K562 (cell line): ENCODE results near the gene CCDC106. TPM values are rescaled to one million over a fixed set of nuclear protein-coding genes. Genes with fewer than 3 reads are reported as not detected.

Experiments
- ATAC-seq: fragments of 200-7000 bp; cut with Tn5 transposase; 3 replicates; pipeline ENCODE4 v1.9.1; 2020; ENCODE audit warnings: moderate library complexity
- BruUV-seq: library from RNA; stranded (reverse); fragments of 400-500 nt; replicated peaks from 2 replicates; lab custom pipeline; 2021; lab: Mats Ljungman, UMichigan
- CTCF ChIA-PET: fragments of 300-600 bp; formaldehyde crosslinking; extraction: SDS; loops from one replicate; lab custom pipeline; 2021; ENCODE audit warnings: low intra/inter-chr PET ratio; lab: Yijun Ruan, JAX
- POLR2A ChIA-PET: fragments of 300-600, 350-650 bp; sonication (Branson Sonifier 250); formaldehyde crosslinking; extraction: SDS; loops from one replicate; lab custom pipeline; 2021; ENCODE audit warnings: antibody characterized with exemption, inconsistent platforms; lab: Yijun Ruan, JAX
- DNase-seq, 4 experiments: peaks; one replicate each; pipeline versions ENCODE4 v3.0.0 to v3.0.0-alpha.2; 2011 to 2018; ENCODE audit warnings: low spot score in 3 of 4, mixed read lengths in 3 of 4; ENCODE audit errors: extremely low read depth in 1 of 4
- FAIRE-seq: peaks from 2 replicates; lab custom pipeline; 2011; peaks lifted over from hg19 to GRCh38; lab: Jason Lieb, UNC
- H2AFZ ChIP-seq: 2 replicates; pipeline ENCODE4 v1.6.0; 2011; ENCODE audit warnings: low read depth, low read length, control low read depth, inconsistent platforms
- H3K27ac ChIP-seq: fragments of 200-600 bp; 3 replicates; pipeline ENCODE4 v1.8.0; 2011; ENCODE audit warnings: low read depth, mild to moderate bottlenecking, control low read depth, inconsistent platforms, low read length, moderate library complexity, mixed read lengths; ENCODE audit errors: extremely low read depth
- H3K27me3 ChIP-seq, 2 experiments: fragments of 300-600 bp in 1 of 2; 2 replicates in 1 of 2; 3 replicates in 1 of 2; pipeline versions ENCODE4 v1.6.0 to v1.8.0; 2011; ENCODE audit warnings: inconsistent platforms in 2 of 2, low read length in 2 of 2, mild to moderate bottlenecking in 1 of 2, mixed read lengths in 1 of 2, moderate library complexity in 1 of 2; ENCODE audit not compliant: control insufficient read depth in 2 of 2, insufficient read depth in 2 of 2
- H3K36me3 ChIP-seq: fragments of 300-600 bp; 3 replicates; pipeline ENCODE4 v1.8.0; 2011; ENCODE audit warnings: mild to moderate bottlenecking, low read length, inconsistent platforms; ENCODE audit not compliant: control insufficient read depth, insufficient read depth
- H3K4me1 ChIP-seq, 2 experiments: fragments of 200-600 bp in 1 of 2; replicated peaks in 1 of 2; 2 replicates in 1 of 2; 3 replicates in 1 of 2; pipeline versions ENCODE4 v1.5.1 to v1.8.0; 2011; ENCODE audit warnings: inconsistent platforms in 2 of 2, low read length in 2 of 2, mild to moderate bottlenecking in 1 of 2, mixed read lengths in 1 of 2, moderate library complexity in 1 of 2; ENCODE audit not compliant: control insufficient read depth in 2 of 2, insufficient read depth in 2 of 2
- H3K4me2 ChIP-seq: 2 replicates; pipeline ENCODE4 v1.6.1; 2011; ENCODE audit warnings: low read length, control low read depth, inconsistent platforms, mixed read lengths; ENCODE audit not compliant: insufficient read depth
- H3K4me3 ChIP-seq: fragments of 200-600 bp; sonication (generic), shearing (Covaris generic); 2 replicates; pipeline ENCODE4 v1.5.1; 2016; ENCODE audit warnings: control low read depth, inconsistent platforms
- H3K79me2 ChIP-seq: fragments of 200-600 bp; 3 replicates; pipeline ENCODE4 v1.8.0; 2011; ENCODE audit warnings: low read length, inconsistent platforms; ENCODE audit not compliant: control insufficient read depth, insufficient read depth
- H3K9ac ChIP-seq, 2 experiments: 2 replicates each; pipeline versions ENCODE4 v1.6.0 to v1.6.1; 2011; ENCODE audit warnings: low read depth in 2 of 2, low read length in 2 of 2, control low read depth in 1 of 2, inconsistent platforms in 1 of 2, mild to moderate bottlenecking in 1 of 2, mixed read lengths in 1 of 2; ENCODE audit not compliant: insufficient read depth in 1 of 2
- H3K9me1 ChIP-seq: one replicate; pipeline ENCODE4 v1.6.0; 2011; ENCODE audit warnings: inconsistent platforms, mild to moderate bottlenecking, low read length, moderate library complexity; ENCODE audit not compliant: control insufficient read depth, insufficient read depth
- H3K9me3 ChIP-seq: replicated peaks from 2 replicates; pipeline ENCODE4 v1.5.1; 2011; ENCODE audit warnings: low read depth, low read length, inconsistent platforms; ENCODE audit not compliant: control insufficient read depth, insufficient read depth
- H4K20me1 ChIP-seq: replicated peaks from 2 replicates; pipeline ENCODE4 v1.6.1; 2011; ENCODE audit warnings: low read length, inconsistent platforms, mixed read lengths; ENCODE audit not compliant: control insufficient read depth, insufficient read depth
- CBX5 ChIP-seq: IDR thresholded peaks from 2 replicates; pipeline ENCODE4 v1.6.1; 2014; ENCODE audit warnings: low read depth, borderline replicate concordance
- CTBP1 ChIP-seq: fragments of 450-650 bp; IDR thresholded peaks from 2 replicates; pipeline ENCODE4 v1.6.1; 2016; ENCODE audit warnings: borderline replicate concordance
- PCBP2 ChIP-seq: fragments of 200-400 bp; formaldehyde crosslinking; IDR thresholded peaks from 2 replicates; pipeline ENCODE4 v1.6.1; 2018; ENCODE audit warnings: low read length, low read depth, mild to moderate bottlenecking, moderate library complexity; ENCODE audit not compliant: poor library complexity, severe bottlenecking
- PRMT5 ChIP-seq: sonication (generic); formaldehyde crosslinking; IDR thresholded peaks from 2 replicates; pipeline ENCODE4 v1.5.0; 2020; ENCODE audit warnings: missing genetic modification reagents
- SMARCC2 ChIP-seq: fragments of 450-650 bp; IDR thresholded peaks from 2 replicates; pipeline ENCODE4 v1.6.1; 2017; ENCODE audit warnings: antibody characterized with exemption, moderate library complexity, mild to moderate bottlenecking, low read depth
- TGIF2 ChIP-seq: sonication (generic); formaldehyde crosslinking; IDR thresholded peaks from 2 replicates; pipeline ENCODE4 v1.8.1; 2022; ENCODE audit warnings: mild to moderate bottlenecking, missing genetic modification reagents, moderate library complexity
- WGBS: fragments of 100-300 bp; shearing (Covaris generic); methylation state at CpG from one replicate; pipeline ENCODE4 v1.1.6; 2016; ENCODE audit warnings: low coverage, mixed read lengths; ENCODE audit not compliant: insufficient coverage; ENCODE audit errors: missing lambda C conversion rate; 5-methylcytosine and 5-hydroxymethylcytosine counted together
- in situ Hi-C: fragments of 300-500 bp; cut with MboI; formaldehyde crosslinking; loops from 4 replicates; pipeline ENCODE4 v1.15.0; 2018; ENCODE audit warnings: inconsistent platforms, mixed read lengths
- intact Hi-C: fragments of 100-400 bp; cut with micrococcal nuclease; formaldehyde crosslinking; loops from 2 replicates; pipeline ENCODE4 v1.14.2; 2022
- polyA plus RNA-seq, 8 experiments: library from polyadenylated mRNA; depleted of rRNA in 4 of 8; stranded (reverse) in 5 of 8; unstranded in 3 of 8; fragments of >200 nt; fragmentation: Nextera tagmentation in 2 of 8; fragmentation: Illumina TruSeq in 1 of 8; extraction: Ambion mirVana in 2 of 8; extraction: Trizol in 1 of 8; gene quantifications; 2 replicates each; pipeline versions ENCODE4 v1.2.1 to v1.2.3, GENCODE V29; 2011 to 2014; ENCODE audit warnings: inconsistent platforms in 1 of 8, missing spikeins in 1 of 8
- total RNA-seq, 7 experiments: library from RNA; depleted of rRNA in 6 of 7; stranded (reverse); fragments of >200 nt in 6 of 7; fragmentation: Illumina TruSeq in 2 of 7; extraction: Trizol in 2 of 7; gene quantifications; 2 replicates each; pipeline versions ENCODE4 v1.2.1 to v1.2.3, GENCODE V29; 2011 to 2021; ENCODE audit warnings: low replicate concordance in 1 of 7
- TF ChIP-seq, protein P1 (sequence below): sonication (generic); formaldehyde crosslinking; IDR thresholded peaks from 2 replicates; pipeline ENCODE4 v1.8.1; 2023; ENCODE audit warnings: mild to moderate bottlenecking, missing genetic modification reagents

Gene CCDC106
- total and polyA plus RNA-seq, 9 of the 15 experiments (the other 6 are each of a cell fraction or from before 2014, with no cell fraction given), result 0.10 to 27.5 (median 15.0) TPM; not detected in 1

DNA sequence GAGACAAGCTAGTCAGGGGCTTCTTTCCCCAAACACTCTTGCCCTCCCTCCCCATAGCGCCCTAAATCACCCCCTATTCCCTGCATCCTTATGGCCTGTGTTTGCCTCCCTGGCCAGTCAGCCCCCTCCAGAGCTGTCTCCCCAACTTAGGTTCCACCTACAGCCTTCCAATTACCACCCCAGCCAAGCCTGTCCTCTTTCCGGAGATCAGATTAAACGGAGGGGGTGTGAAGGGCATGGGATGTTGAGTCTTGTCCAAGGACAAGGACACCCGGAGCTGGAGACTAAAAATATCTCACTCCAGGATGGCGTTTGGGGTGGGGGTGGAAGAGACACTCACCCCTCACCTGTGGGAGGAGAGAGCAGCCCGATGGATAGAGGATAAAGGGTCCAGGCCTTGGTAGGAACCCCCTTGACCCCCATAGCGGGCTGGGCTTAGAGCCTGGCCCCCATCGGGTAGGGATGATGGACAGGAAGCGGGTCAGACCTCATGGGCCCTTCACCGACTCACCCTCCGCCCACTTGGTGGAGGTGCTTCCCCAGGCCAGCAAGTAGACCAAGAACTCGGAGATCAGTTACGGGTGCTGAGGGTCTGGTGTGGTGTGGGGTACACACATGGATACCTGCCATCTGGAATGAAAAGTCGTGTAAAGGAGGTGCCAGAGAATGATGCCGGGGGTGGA, 36.6 kb upstream of the CCDC106 start:
- in situ Hi-C loops (no loop called here), intact Hi-C loops (no loop called here)
- H3K9ac ChIP-seq, result no peak overlapping the region
- no TSS peak for BruUV-seq
- no peak overlapping the region for H2AFZ ChIP-seq
- CTCF ChIA-PET, result no interaction called here
- peaks cover 32% of the 10 kb centered on the region; the same call in 2 of the 3 replicates for H3K36me3 ChIP-seq
- DNase-seq, result no peak
- no peaks in the 10 kb centered on the region for H3K27me3 ChIP-seq
- FAIRE-seq, result no peak
- H3K4me1 ChIP-seq, result peaks cover 6 to 8% of the 10 kb centered on the region in 2 experiments
- 77% methylated on average over 15 of the region's 15 CpGs for WGBS
- H3K79me2 ChIP-seq, result peaks cover 15% of the 10 kb centered on the region
- no peak for ATAC-seq
- H3K27ac ChIP-seq, result no peak overlapping the region
- H3K9me1 ChIP-seq, result no peaks in the 10 kb centered on the region
- POLR2A ChIA-PET, result interaction anchor here (0.6 to 1.1 kb wide), 4 partner anchors 11 to 27 kb away, joined by 3 read pairs; partner anchors contain the start of gene ZNF784
- no peak overlapping the region for H3K4me2 ChIP-seq
- no peaks in the 10 kb centered on the region for H3K9me3 ChIP-seq
- TF ChIP-seq SMARCC2 (no peak), PCBP2 (no peak), PRMT5 (no peak), TGIF2 (CRISPR knock-in tag) (no peak), CBX5 (no peak), CTBP1 (no peak)
- TF ChIP-seq, protein P1, sequence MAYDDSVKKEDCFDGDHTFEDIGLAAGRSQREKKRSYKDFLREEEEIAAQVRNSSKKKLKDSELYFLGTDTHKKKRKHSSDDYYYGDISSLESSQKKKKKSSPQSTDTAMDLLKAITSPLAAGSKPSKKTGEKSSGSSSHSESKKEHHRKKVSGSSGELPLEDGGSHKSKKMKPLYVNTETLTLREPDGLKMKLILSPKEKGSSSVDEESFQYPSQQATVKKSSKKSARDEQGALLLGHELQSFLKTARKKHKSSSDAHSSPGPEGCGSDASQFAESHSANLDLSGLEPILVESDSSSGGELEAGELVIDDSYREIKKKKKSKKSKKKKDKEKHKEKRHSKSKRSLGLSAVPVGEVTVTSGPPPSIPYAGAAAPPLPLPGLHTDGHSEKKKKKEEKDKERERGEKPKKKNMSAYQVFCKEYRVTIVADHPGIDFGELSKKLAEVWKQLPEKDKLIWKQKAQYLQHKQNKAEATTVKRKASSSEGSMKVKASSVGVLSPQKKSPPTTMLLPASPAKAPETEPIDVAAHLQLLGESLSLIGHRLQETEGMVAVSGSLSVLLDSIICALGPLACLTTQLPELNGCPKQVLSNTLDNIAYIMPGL, result no peak
- no peaks in the 10 kb centered on the region for H4K20me1 ChIP-seq
- H3K4me3 ChIP-seq, result no peak overlapping the region
